ENCODE measurements around the gene BAIAP2L1.

GRCh38 chr7:98312201-98312600 is 88.7 kb downstream of the BAIAP2L1 start:
- TF ChIP-seq POLR2A (IDR thresholded peaks at IDR 0.05; ENCODE audit: low read depth, low read length) (no peak), POLR2AphosphoS5 (IDR thresholded peaks at IDR 0.05; ENCODE audit: low read depth, low read length) (no peak), TAF1 (IDR thresholded peaks at IDR 0.05; ENCODE audit: borderline replicate concordance, low read depth, low read length) (no peak)
